Activated CD8-positive, alpha-beta T cell treated with anti-CD3 and anti-CD28 coated beads for 36 hours (primary cell): ENCODE measurements around the gene PPL. TPM values are rescaled to one million over a fixed set of nuclear protein-coding genes. Genes with fewer than 3 reads are reported as not detected.

Source experiments
- ATAC-seq: fragments of 200-7000 bp; cut with Tn5 transposase; one replicate; pipeline ENCODE4 v1.10.0; 2021; ENCODE audit warnings: mild to moderate bottlenecking, moderate library complexity
- CTCF ChIA-PET: fragments of 350-600 bp; sonication (Branson Sonifier 250); formaldehyde crosslinking; loops from one replicate; lab custom pipeline; 2021; ENCODE audit warnings: antibody characterized with exemption; lab: Charles Lee
- POLR2A ChIA-PET: fragments of 350-600 bp; sonication (Branson Sonifier 250); formaldehyde crosslinking; loops from one replicate; lab custom pipeline; 2021; ENCODE audit warnings: antibody characterized with exemption; lab: Charles Lee
- DNase-seq: peaks from one replicate; pipeline ENCODE4 v3.0.0-alpha.2; 2020
- H3K27ac Mint-ChIP-seq: one replicate; pipeline ENCODE4 v1.8.0; 2021; ENCODE audit warnings: mild to moderate bottlenecking, mixed read lengths
- H3K27me3 Mint-ChIP-seq: one replicate; pipeline ENCODE4 v1.8.0; 2021; ENCODE audit warnings: mixed read lengths
- H3K36me3 Mint-ChIP-seq: one replicate; pipeline ENCODE4 v1.8.0; 2021; ENCODE audit warnings: low read depth, mixed read lengths
- H3K4me1 Mint-ChIP-seq: one replicate; pipeline ENCODE4 v1.8.0; 2021; ENCODE audit warnings: low read depth, mixed read lengths
- H3K4me3 Mint-ChIP-seq: one replicate; pipeline ENCODE4 v1.8.0; 2021; ENCODE audit warnings: mild to moderate bottlenecking, moderate library complexity, mixed read lengths
- H3K9me3 Mint-ChIP-seq: one replicate; pipeline ENCODE4 v1.8.0; 2021; ENCODE audit warnings: mixed read lengths
- intact Hi-C: fragments of 100-400 bp; cut with micrococcal nuclease; formaldehyde crosslinking; loops from one replicate; pipeline ENCODE4 v1.10.0; 2022
- total RNA-seq, 2 experiments: library from RNA; stranded (reverse); gene quantifications; one replicate each; pipeline ENCODE4 v1.2.3, GENCODE V29; 2021
- TF ChIP-seq, protein P1 (sequence below): fragments of 200-600 bp; IDR thresholded peaks from one replicate; pipeline ENCODE4 v1.8.0; 2022; ENCODE audit warnings: antibody characterized with exemption, mild to moderate bottlenecking

Gene PPL
- total RNA-seq, 2 experiments from 2014 or later, result 0.05 TPM; not detected in 1

DNA sequence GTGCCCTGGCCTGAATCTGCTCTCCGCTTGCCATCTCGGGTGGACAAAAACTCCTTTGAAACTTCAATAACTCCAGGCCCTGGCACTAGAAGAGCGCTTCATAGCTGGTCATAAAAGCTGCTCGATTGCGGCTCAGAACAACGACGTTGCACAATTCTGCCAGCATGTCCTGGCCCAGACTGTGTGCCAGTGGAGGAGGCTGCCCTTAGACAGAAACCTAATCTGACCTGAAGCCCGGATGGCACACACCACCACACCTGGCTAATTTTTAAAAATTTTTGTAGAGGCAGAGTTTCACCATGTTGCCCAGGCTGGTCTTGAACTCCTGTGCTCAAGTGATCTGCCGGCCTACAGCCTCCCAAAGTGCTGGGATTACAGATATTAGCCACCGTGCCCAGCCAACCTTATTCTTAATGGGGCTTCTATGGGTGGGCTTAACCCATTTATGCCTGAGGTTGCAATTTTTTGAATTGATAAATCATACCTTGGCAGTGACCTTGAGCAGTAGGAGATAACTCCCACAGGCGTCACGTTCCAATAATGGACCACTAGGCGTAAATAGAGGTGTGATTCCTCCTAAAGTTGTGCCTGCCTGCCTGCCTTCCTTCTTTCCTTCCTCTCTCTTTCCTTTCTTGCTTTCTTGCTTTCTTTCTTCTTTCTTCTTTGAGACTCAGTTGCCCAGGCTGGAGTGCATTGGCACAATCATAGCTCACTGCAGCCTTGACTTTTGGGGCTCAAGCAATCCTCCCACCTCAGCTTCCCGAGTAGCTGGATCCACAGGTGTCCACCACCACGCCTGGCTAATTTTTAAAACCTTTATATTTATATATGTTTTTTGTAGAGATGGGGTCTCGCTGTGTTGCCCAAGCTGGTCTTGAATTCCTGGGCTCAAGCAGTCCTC lies 1.1 kb upstream of the PPL start:
- ATAC-seq, result no peak
- peaks cover 27% of the 10 kb centered on the region for H3K27me3 Mint-ChIP-seq
- TF ChIP-seq, protein P1, sequence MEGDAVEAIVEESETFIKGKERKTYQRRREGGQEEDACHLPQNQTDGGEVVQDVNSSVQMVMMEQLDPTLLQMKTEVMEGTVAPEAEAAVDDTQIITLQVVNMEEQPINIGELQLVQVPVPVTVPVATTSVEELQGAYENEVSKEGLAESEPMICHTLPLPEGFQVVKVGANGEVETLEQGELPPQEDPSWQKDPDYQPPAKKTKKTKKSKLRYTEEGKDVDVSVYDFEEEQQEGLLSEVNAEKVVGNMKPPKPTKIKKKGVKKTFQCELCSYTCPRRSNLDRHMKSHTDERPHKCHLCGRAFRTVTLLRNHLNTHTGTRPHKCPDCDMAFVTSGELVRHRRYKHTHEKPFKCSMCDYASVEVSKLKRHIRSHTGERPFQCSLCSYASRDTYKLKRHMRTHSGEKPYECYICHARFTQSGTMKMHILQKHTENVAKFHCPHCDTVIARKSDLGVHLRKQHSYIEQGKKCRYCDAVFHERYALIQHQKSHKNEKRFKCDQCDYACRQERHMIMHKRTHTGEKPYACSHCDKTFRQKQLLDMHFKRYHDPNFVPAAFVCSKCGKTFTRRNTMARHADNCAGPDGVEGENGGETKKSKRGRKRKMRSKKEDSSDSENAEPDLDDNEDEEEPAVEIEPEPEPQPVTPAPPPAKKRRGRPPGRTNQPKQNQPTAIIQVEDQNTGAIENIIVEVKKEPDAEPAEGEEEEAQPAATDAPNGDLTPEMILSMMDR, result no peak
- no peaks in the 10 kb centered on the region for H3K36me3 Mint-ChIP-seq
- H3K4me1 Mint-ChIP-seq, result peaks cover 4% of the 10 kb centered on the region
- intact Hi-C loops, result no loop called here
- ChIA-PET POLR2A (no interaction called here), CTCF (interaction anchor here (1.2 kb wide), 1 partner anchor 11 kb away, joined by 3 read pairs; no protein-coding TSS in a partner anchor)
- DNase-seq, result no peak
- no peak overlapping the region for H3K4me3 Mint-ChIP-seq
- H3K9me3 Mint-ChIP-seq, result no peaks in the 10 kb centered on the region
- no peak overlapping the region for H3K27ac Mint-ChIP-seq

DNA sequence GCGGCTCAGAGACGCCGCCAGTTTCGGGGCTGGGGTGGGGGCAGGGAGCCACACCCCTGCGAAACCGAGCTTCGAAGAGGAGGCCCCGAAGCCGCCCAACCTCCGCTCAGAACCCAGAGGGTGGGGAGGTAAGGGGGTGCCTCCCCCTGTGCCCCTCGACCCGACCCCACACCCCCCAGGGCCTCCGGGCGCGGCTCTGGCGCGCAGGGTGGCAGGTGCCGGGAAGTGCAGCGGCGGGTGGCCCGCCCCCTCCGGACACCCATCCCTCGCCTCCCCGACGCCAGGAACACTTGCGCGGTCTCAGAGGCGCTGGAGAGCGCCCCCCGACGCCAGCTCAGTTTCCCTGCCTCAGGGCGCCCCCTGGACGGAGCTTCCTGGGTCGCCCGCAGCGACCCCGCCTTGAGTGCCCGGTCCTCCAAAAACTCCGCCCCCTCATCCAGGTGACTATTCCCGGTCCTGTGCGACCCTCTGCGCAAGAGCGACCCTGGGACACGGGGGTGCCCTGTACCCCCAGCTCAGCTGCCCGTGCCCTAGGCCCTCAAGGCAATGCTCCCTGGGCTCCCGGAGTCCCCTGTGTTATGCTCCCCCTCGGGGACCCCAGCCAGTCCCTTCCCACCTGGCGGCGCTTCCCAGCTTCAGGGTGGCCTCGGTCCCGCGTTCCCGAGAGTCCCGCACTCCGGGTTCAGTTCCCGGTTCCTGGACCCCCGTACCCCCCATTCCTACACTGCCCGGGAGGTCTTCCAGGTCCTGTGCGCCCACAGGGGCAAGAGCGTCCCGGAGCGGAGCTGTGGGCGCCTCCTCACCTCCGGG lies 562 bp downstream of the PPL start:
- TF ChIP-seq, protein P1, result no peak
- peak; percentile 65 for ATAC-seq
- Mint-ChIP-seq H3K27ac (no peak overlapping the region), H3K4me3 (peak overlapping the region; percentile 36), H3K4me1 (peaks cover 4% of the 10 kb centered on the region), H3K27me3 (peaks cover 29% of the 10 kb centered on the region), H3K9me3 (no peaks in the 10 kb centered on the region), H3K36me3 (no peaks in the 10 kb centered on the region)
- DNase-seq, result no peak
- intact Hi-C loops, result no loop called here
- ChIA-PET CTCF (interaction anchor here (0.9 kb wide), 1 partner anchor 67 kb away, joined by 3 read pairs; no protein-coding TSS in a partner anchor), POLR2A (no interaction called here)

DNA sequence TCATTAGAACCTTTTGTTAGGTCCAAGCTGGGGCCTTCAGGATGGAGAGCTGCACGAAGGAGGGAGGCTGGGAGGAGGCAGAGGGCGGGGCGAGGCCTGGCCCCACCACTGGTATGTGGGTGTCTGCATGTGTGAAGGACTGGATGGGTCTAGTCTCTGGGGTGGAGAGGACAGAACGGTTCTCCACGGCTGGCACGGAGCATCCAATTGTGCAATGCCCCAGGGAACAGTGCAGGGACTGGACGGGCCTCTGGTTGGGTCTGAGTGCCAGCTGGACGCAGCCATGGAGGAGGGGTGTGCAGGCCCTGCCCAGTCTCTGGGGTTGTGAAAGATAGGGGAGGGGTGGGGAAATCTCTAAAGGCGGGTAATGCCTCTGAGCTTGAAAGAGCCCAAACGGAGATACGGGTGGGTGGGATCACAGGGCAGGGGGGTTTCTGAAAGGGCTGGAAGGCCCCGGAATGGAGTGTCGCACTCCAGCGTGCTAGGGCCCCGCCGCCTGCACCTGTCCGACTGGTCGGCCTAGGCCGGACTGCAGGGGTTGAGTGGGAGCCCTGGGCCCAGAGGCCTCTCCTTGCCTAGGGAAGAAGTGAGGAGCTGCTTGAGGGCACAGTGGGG lies 1.6 kb downstream of the PPL start:
- H3K27me3 Mint-ChIP-seq, result peaks cover 29% of the 10 kb centered on the region
- no peak for ATAC-seq
- CTCF ChIA-PET, result interaction anchor here (0.9 kb wide), 1 partner anchor 66 kb away, joined by 3 read pairs; no protein-coding TSS in a partner anchor

DNA sequence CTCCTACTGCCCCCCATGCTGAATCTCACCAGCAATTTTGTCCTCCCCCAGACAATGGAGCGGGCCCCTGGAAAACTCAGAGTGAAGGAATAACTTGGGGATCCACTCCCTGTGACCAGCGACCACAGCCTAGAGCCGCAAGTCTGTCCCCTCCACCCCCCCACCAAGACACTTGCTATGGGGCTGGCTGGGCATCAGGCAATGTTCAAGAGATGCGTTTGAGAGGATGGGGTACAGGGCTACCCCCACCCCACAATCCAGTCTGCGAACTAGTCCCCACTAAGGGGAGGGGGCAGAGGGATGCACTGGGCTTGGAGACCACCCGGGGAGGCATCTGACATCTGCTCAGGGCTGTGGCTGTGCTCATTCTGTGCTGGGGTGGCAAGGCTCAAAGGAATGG lies 2.4 kb downstream of the PPL start:
- ChIA-PET POLR2A (interaction anchor here (0.6 kb wide), 1 partner anchor 214 kb away, joined by 6 read pairs; no protein-coding TSS in a partner anchor), CTCF (no interaction called here)
- ATAC-seq, result no peak
- H3K4me1 Mint-ChIP-seq, result peaks cover 4% of the 10 kb centered on the region
- peaks cover 29% of the 10 kb centered on the region for H3K27me3 Mint-ChIP-seq
- TF ChIP-seq, protein P1, result no peak
- no peaks in the 10 kb centered on the region for H3K36me3 Mint-ChIP-seq
- no peak overlapping the region for H3K4me3 Mint-ChIP-seq
- H3K9me3 Mint-ChIP-seq, result no peaks in the 10 kb centered on the region
- DNase-seq, result no peak
- intact Hi-C loops, result no loop called here
- no peak overlapping the region for H3K27ac Mint-ChIP-seq

More for the DNA sequence above, 1.6 kb downstream of the PPL start:
- intact Hi-C loops, result no loop called here
- Mint-ChIP-seq H3K36me3 (no peaks in the 10 kb centered on the region), H3K9me3 (no peaks in the 10 kb centered on the region), H3K4me3 (no peak overlapping the region), H3K27ac (no peak overlapping the region), H3K4me1 (peaks cover 4% of the 10 kb centered on the region)
- TF ChIP-seq, protein P1, result no peak
- POLR2A ChIA-PET, result no interaction called here
- no peak for DNase-seq
